Peyer's patch (tissue), 4 donors: ENCODE data around the gene ENAH. TPM values are rescaled to one million over a fixed set of nuclear protein-coding genes. Genes with fewer than 3 reads are reported as not detected.
"Not testable (repeated sequence)": the region's sequence is repeated elsewhere in the genome, so short reads cannot be mapped to it uniquely, and the experiment has no call there.

Experiments
- DNase-seq, 3 donors: peaks; one replicate each; pipeline ENCODE4 v3.0.0-alpha.2; 2017 to 2019
- H3K27ac ChIP-seq, 4 donors: fragments of 200-600 bp; sonication (generic); one replicate each; pipeline ENCODE4 v1.5.1; 2016 to 2019
- H3K27me3 ChIP-seq, 2 donors: fragments of 200-600 bp; sonication (generic); one replicate each; pipeline ENCODE4 v1.5.1; 2019
- H3K36me3 ChIP-seq, 3 donors: fragments of 200-600 bp; sonication (generic); one replicate each; pipeline ENCODE4 v1.5.1; 2016 to 2019
- H3K4me1 ChIP-seq, 4 donors: fragments of 200-600 bp; sonication (generic); one replicate each; pipeline ENCODE4 v1.5.1; 2016 to 2019
- H3K4me3 ChIP-seq, 4 donors: fragments of 200-600 bp; sonication (generic); 1 replicate in 3 of 4; 2 replicates in 1 of 4; pipeline ENCODE4 v1.5.1; 2016 to 2019; ENCODE audit warnings: mild to moderate bottlenecking in 1 of 4
- H3K9me3 ChIP-seq, 4 donors: fragments of 200-600 bp; sonication (generic); one replicate each; pipeline ENCODE4 v1.5.1; 2016 to 2019; ENCODE audit warnings: mild to moderate bottlenecking in 1 of 4
- POLR2A ChIP-seq, 2 donors: fragments of 450-650 bp; IDR thresholded peaks; one replicate each; pipeline ENCODE4 v1.5.1; 2017; ENCODE audit warnings: antibody characterized with exemption in 2 of 2, mild to moderate bottlenecking in 2 of 2, moderate library complexity in 2 of 2
- total RNA-seq, 4 donors: library from RNA; depleted of rRNA; stranded (reverse); fragments of >200 nt; gene quantifications; one replicate each; pipeline ENCODE4 v1.1.0, GENCODE V29; 2016
- TF ChIP-seq, protein P1 (sequence below), 6 experiments: fragments of 450-650 bp in 4 of 6; fragments of 200-600 bp in 2 of 6; sonication (generic) in 1 of 6; IDR thresholded peaks; one replicate each; pipeline ENCODE4 v1.5.1; 2017 to 2019; ENCODE audit warnings: antibody characterized with exemption in 6 of 6, mild to moderate bottlenecking in 3 of 6, moderate library complexity in 1 of 6

The ENAH gene
- total RNA-seq, 4 donors from 2014 or later, result 7.6 to 51.2 (median 16.5) TPM

DNA sequence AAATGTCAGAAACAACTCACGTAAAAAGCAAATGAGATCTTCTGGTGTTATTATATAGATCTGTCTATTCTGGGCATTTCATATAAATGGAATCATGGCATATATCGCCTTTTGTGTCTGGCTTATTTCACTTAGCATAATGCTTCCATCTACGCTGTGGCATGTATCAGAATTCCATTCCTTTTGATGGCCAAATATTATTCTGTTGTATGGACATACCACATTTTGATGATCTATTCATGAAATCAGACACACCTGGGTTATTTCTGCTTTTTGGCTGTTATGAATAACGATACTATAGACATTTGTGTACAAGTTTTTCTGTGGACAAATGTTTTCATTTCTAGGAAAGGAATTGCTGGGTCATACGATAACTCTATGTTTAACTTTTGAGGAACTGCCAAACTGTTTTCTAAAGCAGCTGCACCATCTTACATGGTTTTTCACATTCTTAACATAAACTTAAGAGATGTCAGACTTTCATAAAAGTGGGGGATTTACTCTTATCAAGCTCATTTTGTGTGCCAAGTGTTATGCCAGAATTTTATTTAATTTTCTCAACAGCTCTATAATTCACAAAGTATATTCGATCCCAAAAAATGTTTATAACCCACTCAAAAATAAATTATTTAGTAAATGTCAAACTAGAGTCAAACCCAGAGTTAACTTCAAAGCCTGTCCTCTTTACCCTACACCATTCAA lies 7.6 kb downstream of the ENAH start:
- H3K27ac ChIP-seq, result no peak overlapping the region
- no peak overlapping the region for H3K4me3 ChIP-seq
- no peak for DNase-seq
- H3K9me3 ChIP-seq, result no peaks in the 10 kb centered on the region
- H3K4me1 ChIP-seq, result no peaks in the 10 kb centered on the region
- TF ChIP-seq, protein P1, sequence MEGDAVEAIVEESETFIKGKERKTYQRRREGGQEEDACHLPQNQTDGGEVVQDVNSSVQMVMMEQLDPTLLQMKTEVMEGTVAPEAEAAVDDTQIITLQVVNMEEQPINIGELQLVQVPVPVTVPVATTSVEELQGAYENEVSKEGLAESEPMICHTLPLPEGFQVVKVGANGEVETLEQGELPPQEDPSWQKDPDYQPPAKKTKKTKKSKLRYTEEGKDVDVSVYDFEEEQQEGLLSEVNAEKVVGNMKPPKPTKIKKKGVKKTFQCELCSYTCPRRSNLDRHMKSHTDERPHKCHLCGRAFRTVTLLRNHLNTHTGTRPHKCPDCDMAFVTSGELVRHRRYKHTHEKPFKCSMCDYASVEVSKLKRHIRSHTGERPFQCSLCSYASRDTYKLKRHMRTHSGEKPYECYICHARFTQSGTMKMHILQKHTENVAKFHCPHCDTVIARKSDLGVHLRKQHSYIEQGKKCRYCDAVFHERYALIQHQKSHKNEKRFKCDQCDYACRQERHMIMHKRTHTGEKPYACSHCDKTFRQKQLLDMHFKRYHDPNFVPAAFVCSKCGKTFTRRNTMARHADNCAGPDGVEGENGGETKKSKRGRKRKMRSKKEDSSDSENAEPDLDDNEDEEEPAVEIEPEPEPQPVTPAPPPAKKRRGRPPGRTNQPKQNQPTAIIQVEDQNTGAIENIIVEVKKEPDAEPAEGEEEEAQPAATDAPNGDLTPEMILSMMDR (IDR thresholded peaks at IDR 0.05), result no peak
- no peak for TF ChIP-seq POLR2A (IDR thresholded peaks at IDR 0.05)
- no peaks in the 10 kb centered on the region for H3K27me3 ChIP-seq
- H3K36me3 ChIP-seq, result no peaks in the 10 kb centered on the region

DNA sequence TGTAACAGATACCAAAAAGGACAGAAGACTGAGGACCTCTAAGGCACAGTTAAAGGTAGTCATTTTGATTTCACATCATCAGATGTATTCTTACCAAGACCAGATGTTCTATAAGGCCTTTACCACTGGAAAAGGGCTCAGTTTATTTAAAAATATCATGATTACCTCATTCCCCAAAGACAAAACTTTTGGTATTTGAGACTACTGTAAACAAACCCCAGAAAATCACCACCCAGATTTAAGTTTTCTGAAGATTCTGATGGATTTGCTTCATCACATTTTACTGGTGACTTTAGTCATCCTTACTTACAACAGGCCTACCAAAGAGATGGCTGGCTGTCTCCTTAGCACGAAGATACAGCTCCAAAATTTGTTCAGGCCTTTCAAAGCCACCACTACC lies 8.3 kb downstream of the ENAH start:
- no peaks in the 10 kb centered on the region for H3K27me3 ChIP-seq
- no peak for DNase-seq
- H3K9me3 ChIP-seq, result no peaks in the 10 kb centered on the region
- no peaks in the 10 kb centered on the region for H3K36me3 ChIP-seq
- H3K4me3 ChIP-seq, result no peak overlapping the region
- no peaks in the 10 kb centered on the region for H3K4me1 ChIP-seq
- TF ChIP-seq POLR2A (IDR thresholded peaks at IDR 0.05), result no peak
- TF ChIP-seq, protein P1 (IDR thresholded peaks at IDR 0.05), result no peak
- no peak overlapping the region for H3K27ac ChIP-seq

DNA sequence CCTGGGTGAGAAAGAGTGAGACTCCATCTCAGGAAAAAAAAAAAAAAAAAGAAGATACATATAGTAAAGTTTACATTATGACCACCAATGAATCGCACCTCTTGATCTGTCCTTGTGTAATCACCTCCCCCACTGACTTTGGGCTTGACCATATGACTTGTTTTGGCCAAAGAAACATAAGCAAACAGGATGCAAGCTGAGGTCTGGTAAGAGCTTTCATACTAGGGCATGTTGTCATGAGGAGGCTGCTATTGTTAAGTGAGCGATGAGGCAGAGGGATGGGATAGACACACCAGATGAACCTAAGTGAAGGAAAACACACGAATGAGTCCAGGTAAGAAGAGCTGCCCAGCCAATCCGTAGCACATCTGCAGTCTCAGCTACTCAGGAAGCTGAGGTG lies 10.7 kb downstream of the ENAH start:
- Histone ChIP-seq H3K4me3 (no peak overlapping the region), H3K27me3 (no peaks in the 10 kb centered on the region), H3K9me3 (no peaks in the 10 kb centered on the region), H3K36me3 (no peaks in the 10 kb centered on the region), H3K4me1 (no peaks in the 10 kb centered on the region), H3K27ac (no peak overlapping the region)
- TF ChIP-seq, protein P1 (IDR thresholded peaks at IDR 0.05), result no peak
- TF ChIP-seq POLR2A (IDR thresholded peaks at IDR 0.05), result no peak
- DNase-seq, result no peak

DNA sequence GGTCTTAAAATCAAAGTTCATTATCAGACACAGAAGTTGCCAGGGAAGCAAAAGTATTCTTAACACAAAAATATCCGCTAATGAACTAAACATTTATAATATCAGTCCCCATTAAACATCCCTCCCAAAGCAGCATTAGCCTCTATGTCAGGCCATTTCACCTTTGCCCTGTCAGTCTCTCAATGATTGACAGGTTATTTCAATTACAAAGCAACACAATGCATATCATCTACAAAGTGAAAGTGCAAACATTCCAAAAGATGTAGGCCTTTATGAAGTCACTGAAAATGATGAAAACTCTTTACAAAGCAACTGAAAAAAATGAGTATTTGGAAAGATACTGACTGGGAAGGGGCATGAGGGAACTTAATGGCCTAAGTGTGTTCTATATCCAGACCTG lies 14.1 kb downstream of the ENAH start:
- Histone ChIP-seq H3K27me3 (no peaks in the 10 kb centered on the region), H3K36me3 (no peaks in the 10 kb centered on the region), H3K9me3 (no peaks in the 10 kb centered on the region), H3K27ac (no peak overlapping the region), H3K4me3 (no peak overlapping the region), H3K4me1 (no peaks in the 10 kb centered on the region)
- TF ChIP-seq POLR2A (IDR thresholded peaks at IDR 0.05), result no peak
- DNase-seq, result no peak

DNA sequence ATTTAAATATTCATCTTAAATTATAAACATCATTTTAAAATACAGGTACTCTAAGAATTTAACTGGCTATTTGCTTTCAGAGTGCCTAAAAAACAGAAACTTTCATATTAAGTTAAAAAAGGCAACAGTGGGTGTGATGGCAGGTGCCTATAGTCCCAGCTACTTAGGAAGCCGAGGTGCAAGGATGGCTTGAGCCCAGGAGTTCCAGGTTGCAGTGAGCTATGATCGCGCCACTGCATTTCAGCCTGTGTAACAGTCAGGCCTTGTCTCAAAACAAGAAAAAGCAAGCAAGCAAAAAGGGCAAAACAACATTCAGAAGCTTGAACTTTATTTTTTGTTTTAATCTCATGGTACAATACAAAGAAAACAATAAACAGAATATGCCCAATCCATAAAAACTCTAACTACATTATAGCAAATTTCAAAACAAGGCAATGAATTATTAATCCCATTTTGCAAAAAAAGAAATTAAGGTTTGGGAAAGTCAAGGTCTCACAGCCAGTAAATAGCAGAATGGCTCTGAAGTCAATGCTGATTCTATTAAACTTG lies 15.2 kb downstream of the ENAH start:
- Histone ChIP-seq H3K4me1 (no peaks in the 10 kb centered on the region), H3K4me3 (no peak overlapping the region), H3K27me3 (no peaks in the 10 kb centered on the region), H3K36me3 (no peaks in the 10 kb centered on the region), H3K27ac (no peak overlapping the region), H3K9me3 (no peaks in the 10 kb centered on the region)
- TF ChIP-seq, protein P1 (IDR thresholded peaks at IDR 0.05), result no peak
- no peak for TF ChIP-seq POLR2A (IDR thresholded peaks at IDR 0.05)
- no peak for DNase-seq

DNA sequence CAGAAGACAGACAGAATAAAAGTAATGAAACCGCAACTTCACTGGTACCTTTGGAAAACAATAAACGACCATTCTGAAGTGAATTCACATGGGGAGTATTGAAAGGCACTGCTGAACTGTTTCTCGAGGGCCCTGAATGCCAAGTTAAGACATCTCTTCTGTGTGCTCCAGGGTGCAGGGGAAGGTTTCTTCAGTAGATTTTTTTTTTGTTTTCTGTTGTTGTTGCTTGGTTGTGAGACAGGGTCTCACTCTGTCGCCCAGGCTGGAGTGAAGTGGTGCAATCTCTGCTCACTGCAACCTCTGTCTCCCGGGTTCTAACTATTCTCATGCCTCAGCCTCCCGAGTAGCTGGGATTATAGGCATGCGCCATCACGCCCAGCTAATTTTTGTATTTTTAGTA lies 15.9 kb downstream of the ENAH start:
- H3K27ac ChIP-seq, H3K4me1 ChIP-seq, H3K4me3 ChIP-seq, DNase-seq, H3K36me3 ChIP-seq, H3K9me3 ChIP-seq, H3K27me3 ChIP-seq: not testable (repeated sequence)
